ENCODE measurements around the gene CHST1. TPM values are rescaled to one million over a fixed set of nuclear protein-coding genes. Genes with fewer than 3 reads are reported as not detected.

CHST1 gene
- total and polyA plus RNA-seq, 5 donors, result 2.4 to 7.0 (median 3.0) TPM

DNA sequence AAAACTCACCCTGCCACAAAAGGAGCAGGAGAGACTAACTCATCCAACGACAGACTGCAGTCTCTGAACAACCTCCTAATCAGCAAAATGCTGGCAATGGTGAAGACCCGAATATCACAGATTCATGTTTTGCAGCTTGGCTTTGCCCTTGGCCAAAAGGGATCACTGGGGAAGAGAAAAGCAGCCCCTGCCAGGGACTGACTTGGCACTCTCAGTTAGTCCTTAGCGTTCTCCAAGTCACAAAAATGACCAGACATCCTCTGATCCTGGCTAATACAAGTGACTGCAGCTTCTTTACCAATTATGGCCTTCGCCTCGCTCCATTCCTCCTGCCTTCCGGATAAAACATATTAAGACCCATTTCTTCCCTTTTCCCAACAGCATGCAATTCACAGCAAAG, 22.4 kb upstream of the CHST1 start:
- DNase-seq, result peak in 1 of 3 donors; percentile 59
- WGBS, result 56% methylated on average over 6 of the region's 6 CpGs
- H3K27me3 ChIP-seq (ENCODE audit: control insufficient read depth, insufficient read depth), result no peaks in the 10 kb centered on the region
- intact Hi-C loops (cut with DNase I), result no loop called here
- peak in 1 of 2 donors; percentile 62 for ATAC-seq
- peaks cover 4% of the 10 kb centered on the region for H3K4me1 ChIP-seq (ENCODE audit: control insufficient read depth, insufficient read depth, low read length)
- no peak overlapping the region for H3K4me3 ChIP-seq (ENCODE audit: low read length)
- no peak overlapping the region for H3K27ac ChIP-seq (ENCODE audit: low read length)
- H3K9me3 ChIP-seq (ENCODE audit: control insufficient read depth, low read length), result no peaks in the 10 kb centered on the region

DNA sequence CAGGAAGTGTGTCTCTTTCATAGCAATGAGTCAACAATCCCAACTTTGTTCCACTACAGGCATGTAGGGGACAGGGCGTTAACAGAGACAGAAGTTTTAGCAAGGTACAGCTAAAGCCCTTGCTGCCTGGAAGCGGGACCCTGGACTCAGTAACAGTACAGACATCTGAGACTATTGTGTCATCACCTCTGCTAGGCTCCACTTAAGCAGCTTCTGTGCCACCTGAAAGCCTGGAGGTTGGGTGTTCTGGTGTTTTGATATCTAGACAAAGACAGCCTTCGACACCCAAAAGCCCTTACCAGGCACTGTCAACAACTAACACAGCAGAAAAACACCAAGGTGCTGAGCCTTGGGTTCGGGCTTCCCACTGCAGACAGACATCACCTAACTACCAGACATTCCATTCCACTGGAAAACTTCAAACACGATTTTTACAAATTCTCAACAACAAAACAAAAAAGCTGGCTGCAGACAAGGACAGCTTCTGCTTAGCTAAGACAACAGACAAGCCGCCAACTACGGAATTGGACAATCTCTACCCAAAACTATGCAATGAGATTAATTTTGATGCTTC, 20.6 kb upstream of the CHST1 start:
- DNase-seq (no peak), ATAC-seq (no peak)
- Histone ChIP-seq H3K27ac (ENCODE audit: low read length) (no peak overlapping the region), H3K9me3 (ENCODE audit: control insufficient read depth, low read length) (no peaks in the 10 kb centered on the region), H3K4me3 (ENCODE audit: low read length) (no peak overlapping the region), H3K4me1 (ENCODE audit: control insufficient read depth, insufficient read depth, low read length) (peaks cover 4% of the 10 kb centered on the region), H3K27me3 (ENCODE audit: control insufficient read depth, insufficient read depth) (no peaks in the 10 kb centered on the region)
- WGBS, result 82% methylated on average over 7 of the region's 7 CpGs
- intact Hi-C loops (cut with DNase I), result no loop called here

GRCh38 chr11:45684440-45684839, 19.0 kb upstream of the CHST1 start:
- ATAC-seq (no peak), DNase-seq (no peak)
- H3K27me3 ChIP-seq (ENCODE audit: control insufficient read depth, insufficient read depth), result no peaks in the 10 kb centered on the region
- intact Hi-C loops (cut with DNase I), result no loop called here
- H3K4me3 ChIP-seq (ENCODE audit: low read length), result no peak overlapping the region
- peaks cover 4% of the 10 kb centered on the region for H3K4me1 ChIP-seq (ENCODE audit: control insufficient read depth, insufficient read depth, low read length)
- 66% methylated on average over 6 of the region's 6 CpGs for WGBS
- no peaks in the 10 kb centered on the region for H3K9me3 ChIP-seq (ENCODE audit: control insufficient read depth, low read length)
- no peak overlapping the region for H3K27ac ChIP-seq (ENCODE audit: low read length)

GRCh38 chr11:45683271-45684058, 18.0 kb upstream of the CHST1 start:
- Histone ChIP-seq H3K27me3 (ENCODE audit: control insufficient read depth, insufficient read depth) (no peaks in the 10 kb centered on the region), H3K9me3 (ENCODE audit: control insufficient read depth, low read length) (no peaks in the 10 kb centered on the region), H3K4me1 (ENCODE audit: control insufficient read depth, insufficient read depth, low read length) (peaks cover 4% of the 10 kb centered on the region), H3K27ac (ENCODE audit: low read length) (no peak overlapping the region), H3K4me3 (ENCODE audit: low read length) (no peak overlapping the region)
- DNase-seq (no peak), ATAC-seq (no peak)
- intact Hi-C loops (cut with DNase I), result no loop called here
- 73% methylated on average over 8 of the region's 8 CpGs for WGBS

DNA sequence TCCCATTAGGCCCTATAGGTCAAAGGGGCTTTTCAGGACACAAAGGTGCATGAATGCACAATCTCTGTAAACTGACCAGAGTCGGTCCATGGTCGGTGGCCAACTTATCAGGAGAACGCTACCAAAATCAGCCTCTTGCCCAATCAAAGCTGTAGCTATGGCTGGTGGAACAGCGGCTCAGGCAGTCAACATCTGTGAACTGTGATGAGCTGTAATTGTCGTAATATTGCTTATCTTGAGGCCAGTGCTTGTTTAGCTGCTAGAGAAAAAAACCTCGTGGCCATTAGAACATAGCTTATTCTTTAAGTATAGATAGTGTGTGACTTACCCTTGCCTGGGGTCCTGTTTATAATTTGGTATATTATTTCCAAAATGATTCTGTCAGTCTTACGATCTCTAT, 14.4 kb upstream of the CHST1 start:
- no peaks in the 10 kb centered on the region for H3K27me3 ChIP-seq (ENCODE audit: control insufficient read depth, insufficient read depth)
- DNase-seq (no peak), ATAC-seq (no peak)
- H3K9me3 ChIP-seq (ENCODE audit: control insufficient read depth, low read length), result no peaks in the 10 kb centered on the region
- 66% methylated on average over 7 of the region's 7 CpGs for WGBS
- no peaks in the 10 kb centered on the region for H3K4me1 ChIP-seq (ENCODE audit: control insufficient read depth, insufficient read depth, low read length)
- no peak overlapping the region for H3K4me3 ChIP-seq (ENCODE audit: low read length)
- no peak overlapping the region for H3K27ac ChIP-seq (ENCODE audit: low read length)
- intact Hi-C loops (cut with DNase I), result no loop called here

- 67% methylated on average over 7 of the region's 7 CpGs for WGBS
- no peak for DNase-seq
- Histone ChIP-seq H3K27ac (ENCODE audit: low read length) (no peak overlapping the region), H3K4me1 (ENCODE audit: control insufficient read depth, insufficient read depth, low read length) (no peaks in the 10 kb centered on the region), H3K4me3 (ENCODE audit: low read length) (no peak overlapping the region), H3K9me3 (ENCODE audit: control insufficient read depth, low read length) (no peaks in the 10 kb centered on the region), H3K27me3 (ENCODE audit: control insufficient read depth, insufficient read depth) (no peaks in the 10 kb centered on the region)
- intact Hi-C loops (cut with DNase I), result no loop called here
- ATAC-seq, result no peak
These were observed 13.6 kb upstream of the CHST1 start for GRCh38 chr11:45678976-45679375.

- Histone ChIP-seq H3K9me3 (ENCODE audit: control insufficient read depth, low read length) (no peaks in the 10 kb centered on the region), H3K27ac (ENCODE audit: low read length) (no peak overlapping the region), H3K4me3 (ENCODE audit: low read length) (no peak overlapping the region), H3K4me1 (ENCODE audit: control insufficient read depth, insufficient read depth, low read length) (no peaks in the 10 kb centered on the region), H3K27me3 (ENCODE audit: control insufficient read depth, insufficient read depth) (no peaks in the 10 kb centered on the region)
- DNase-seq (no peak), ATAC-seq (no peak)
- WGBS, result 68% methylated on average over 8 of the region's 8 CpGs
- intact Hi-C loops (cut with DNase I), result no loop called here
These were observed 12.5 kb upstream of the CHST1 start for GRCh38 chr11:45677770-45678512.

DNA sequence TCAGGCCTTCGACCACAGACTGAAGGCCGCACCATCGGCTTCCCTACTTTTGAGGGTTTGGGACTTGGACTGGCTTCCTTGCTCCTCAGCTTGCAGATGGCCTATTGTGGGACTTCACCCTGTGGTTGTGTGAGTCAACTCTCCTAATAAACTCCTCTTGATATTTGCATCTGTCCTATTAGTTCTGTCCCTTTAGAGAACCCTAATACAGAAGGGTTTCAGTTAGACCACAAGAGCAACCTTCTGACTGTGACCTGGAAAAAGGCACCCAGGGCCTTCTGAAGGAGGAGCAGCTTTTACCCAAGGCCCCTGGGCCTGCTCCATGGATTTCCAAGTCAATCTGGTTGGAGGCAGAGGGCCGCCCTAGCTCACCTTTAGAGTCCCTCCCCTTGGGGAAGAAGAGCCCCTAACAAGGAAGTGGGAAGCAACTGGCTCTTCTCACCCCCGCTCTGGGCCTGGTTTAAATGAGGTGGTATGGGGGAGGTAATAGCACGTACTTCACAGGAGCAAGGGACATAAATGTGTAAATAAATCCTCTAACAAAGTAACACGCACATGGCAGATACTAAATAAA, 11.2 kb upstream of the CHST1 start:
- WGBS, result 97% methylated on average over 7 of the region's 7 CpGs
- intact Hi-C loops (cut with DNase I), result no loop called here
- DNase-seq, result no peak
- Histone ChIP-seq H3K4me1 (ENCODE audit: control insufficient read depth, insufficient read depth, low read length) (no peaks in the 10 kb centered on the region), H3K9me3 (ENCODE audit: control insufficient read depth, low read length) (no peaks in the 10 kb centered on the region), H3K4me3 (ENCODE audit: low read length) (no peak overlapping the region), H3K27me3 (ENCODE audit: control insufficient read depth, insufficient read depth) (no peaks in the 10 kb centered on the region), H3K27ac (ENCODE audit: low read length) (no peak overlapping the region)
- no peak for ATAC-seq

GRCh38 chr11:45675646-45676045, 10.2 kb upstream of the CHST1 start:
- intact Hi-C loops (cut with DNase I), result no loop called here
- no peak for DNase-seq
- Histone ChIP-seq H3K4me1 (ENCODE audit: control insufficient read depth, insufficient read depth, low read length) (no peaks in the 10 kb centered on the region), H3K27me3 (ENCODE audit: control insufficient read depth, insufficient read depth) (no peaks in the 10 kb centered on the region), H3K4me3 (ENCODE audit: low read length) (no peak overlapping the region), H3K9me3 (ENCODE audit: control insufficient read depth, low read length) (no peaks in the 10 kb centered on the region), H3K27ac (ENCODE audit: low read length) (no peak overlapping the region)
- no peak for ATAC-seq
- 72% methylated on average over 4 of the region's 4 CpGs for WGBS

GRCh38 chr11:45674481-45675190, 9.2 kb upstream of the CHST1 start:
- no peaks in the 10 kb centered on the region for H3K9me3 ChIP-seq (ENCODE audit: control insufficient read depth, low read length)
- H3K4me1 ChIP-seq (ENCODE audit: control insufficient read depth, insufficient read depth, low read length), result no peaks in the 10 kb centered on the region
- no peak overlapping the region for H3K27ac ChIP-seq (ENCODE audit: low read length)
- no peak for ATAC-seq
- no peak overlapping the region for H3K4me3 ChIP-seq (ENCODE audit: low read length)
- intact Hi-C loops (cut with DNase I), result no loop called here
- no peak for DNase-seq
- no peaks in the 10 kb centered on the region for H3K27me3 ChIP-seq (ENCODE audit: control insufficient read depth, insufficient read depth)
- WGBS, result 92% methylated on average over 9 of the region's 9 CpGs

Data from right cardiac atrium (tissue), 5 donors.